ENCODE data around the gene POT1. TPM values are rescaled to one million over a fixed set of nuclear protein-coding genes. Genes with fewer than 3 reads are reported as not detected.

Gene POT1
- total RNA-seq, 4 donors from 2014 or later, result 25.5 to 50.4 (median 33.5) TPM

DNA sequence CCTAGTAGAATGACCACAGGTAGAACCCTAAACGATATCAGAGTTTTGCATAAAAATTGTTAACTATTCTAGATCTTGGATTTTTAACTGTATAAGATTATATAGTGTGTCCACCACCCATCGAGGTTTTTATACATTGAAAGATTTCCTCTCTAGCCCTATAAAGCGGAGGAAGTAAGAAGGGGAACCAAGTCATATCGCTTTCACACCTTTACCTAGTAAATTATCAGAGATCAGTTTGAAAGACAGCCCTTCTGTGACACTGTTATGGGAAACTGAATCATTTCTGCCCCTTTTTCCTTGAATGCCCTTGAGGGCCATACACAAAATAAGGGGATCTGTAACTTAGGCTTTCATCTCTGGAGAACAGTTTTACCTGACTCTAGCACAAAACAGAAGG lies 155.7 kb downstream of the POT1 start:
- H3K4me1 ChIP-seq, result no peaks in the 10 kb centered on the region
- WGBS, 2 donors, result 87 to 90% methylated on average over 4 of the region's 4 CpGs
- no peaks in the 10 kb centered on the region for H3K36me3 ChIP-seq
- DNase-seq (ENCODE audit: low spot score in 2 of 2), result no peak
- no peaks in the 10 kb centered on the region for H3K27me3 ChIP-seq
- H3K27ac ChIP-seq, result no peak overlapping the region
- TF ChIP-seq, protein P1, sequence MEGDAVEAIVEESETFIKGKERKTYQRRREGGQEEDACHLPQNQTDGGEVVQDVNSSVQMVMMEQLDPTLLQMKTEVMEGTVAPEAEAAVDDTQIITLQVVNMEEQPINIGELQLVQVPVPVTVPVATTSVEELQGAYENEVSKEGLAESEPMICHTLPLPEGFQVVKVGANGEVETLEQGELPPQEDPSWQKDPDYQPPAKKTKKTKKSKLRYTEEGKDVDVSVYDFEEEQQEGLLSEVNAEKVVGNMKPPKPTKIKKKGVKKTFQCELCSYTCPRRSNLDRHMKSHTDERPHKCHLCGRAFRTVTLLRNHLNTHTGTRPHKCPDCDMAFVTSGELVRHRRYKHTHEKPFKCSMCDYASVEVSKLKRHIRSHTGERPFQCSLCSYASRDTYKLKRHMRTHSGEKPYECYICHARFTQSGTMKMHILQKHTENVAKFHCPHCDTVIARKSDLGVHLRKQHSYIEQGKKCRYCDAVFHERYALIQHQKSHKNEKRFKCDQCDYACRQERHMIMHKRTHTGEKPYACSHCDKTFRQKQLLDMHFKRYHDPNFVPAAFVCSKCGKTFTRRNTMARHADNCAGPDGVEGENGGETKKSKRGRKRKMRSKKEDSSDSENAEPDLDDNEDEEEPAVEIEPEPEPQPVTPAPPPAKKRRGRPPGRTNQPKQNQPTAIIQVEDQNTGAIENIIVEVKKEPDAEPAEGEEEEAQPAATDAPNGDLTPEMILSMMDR (IDR thresholded peaks at IDR 0.05), result no peak
- TF ChIP-seq POLR2A (IDR thresholded peaks at IDR 0.05), result no peak
- H3K9me3 ChIP-seq, result no peaks in the 10 kb centered on the region
- no peak overlapping the region for H3K4me3 ChIP-seq

DNA sequence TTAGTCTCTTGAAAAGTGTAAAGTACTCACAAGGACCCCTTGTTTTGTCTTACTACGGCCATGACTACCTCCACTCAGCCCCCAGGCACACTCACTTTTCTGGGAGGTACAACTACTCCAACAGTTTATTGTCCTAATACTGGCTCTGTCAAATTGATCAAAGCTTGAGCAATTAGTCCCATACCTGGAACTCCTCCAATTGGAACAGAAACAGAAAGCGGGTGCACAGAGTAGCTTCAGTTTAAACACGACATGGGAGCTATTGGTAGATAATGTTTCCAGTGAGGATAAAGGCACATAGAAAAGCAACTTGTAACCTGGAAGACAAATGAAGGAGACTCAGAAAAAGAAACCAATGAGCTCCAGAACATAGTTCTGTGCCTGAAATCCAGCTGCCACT lies 156.3 kb downstream of the POT1 start:
- Histone ChIP-seq H3K27ac (no peak overlapping the region), H3K27me3 (no peaks in the 10 kb centered on the region), H3K4me3 (no peak overlapping the region), H3K9me3 (no peaks in the 10 kb centered on the region), H3K36me3 (no peaks in the 10 kb centered on the region), H3K4me1 (no peaks in the 10 kb centered on the region)
- DNase-seq (ENCODE audit: low spot score in 2 of 2), result no peak
- 73 to 85% methylated on average over 3 of the region's 3 CpGs for WGBS, 2 donors
- TF ChIP-seq, protein P1 (IDR thresholded peaks at IDR 0.05), result no peak
- TF ChIP-seq EP300 (IDR thresholded peaks at IDR 0.05) (no peak), POLR2A (IDR thresholded peaks at IDR 0.05) (no peak)

Other genes with a start within 250 kb of the POT1 start
- under 1 TPM in 2 of 4 donors, not detected in 2; 0.21 to 0.60 TPM for gene GPR37, start 164.0 kb downstream of the POT1 start, total RNA-seq

Data from tibial nerve (tissue), 4 donors.